NB4 (cell line): Measurements from ENCODE around the gene NRXN3.

ENCODE experiments used
- POLR2A ChIP-seq: IDR thresholded peaks from 2 replicates; pipeline ENCODE4 v1.6.1; 2011; ENCODE audit warnings: mild to moderate bottlenecking; ENCODE audit not compliant: insufficient read length; ENCODE audit errors: extremely low read depth
- TF ChIP-seq, protein P1 (sequence below): IDR thresholded peaks from 2 replicates; pipeline ENCODE4 v1.6.1; 2011; ENCODE audit warnings: low read depth, low read length
- TF ChIP-seq, protein P2 (sequence below): IDR thresholded peaks from one replicate; pipeline ENCODE4 v1.5.1; 2012; ENCODE audit warnings: low read depth, low read length

DNA sequence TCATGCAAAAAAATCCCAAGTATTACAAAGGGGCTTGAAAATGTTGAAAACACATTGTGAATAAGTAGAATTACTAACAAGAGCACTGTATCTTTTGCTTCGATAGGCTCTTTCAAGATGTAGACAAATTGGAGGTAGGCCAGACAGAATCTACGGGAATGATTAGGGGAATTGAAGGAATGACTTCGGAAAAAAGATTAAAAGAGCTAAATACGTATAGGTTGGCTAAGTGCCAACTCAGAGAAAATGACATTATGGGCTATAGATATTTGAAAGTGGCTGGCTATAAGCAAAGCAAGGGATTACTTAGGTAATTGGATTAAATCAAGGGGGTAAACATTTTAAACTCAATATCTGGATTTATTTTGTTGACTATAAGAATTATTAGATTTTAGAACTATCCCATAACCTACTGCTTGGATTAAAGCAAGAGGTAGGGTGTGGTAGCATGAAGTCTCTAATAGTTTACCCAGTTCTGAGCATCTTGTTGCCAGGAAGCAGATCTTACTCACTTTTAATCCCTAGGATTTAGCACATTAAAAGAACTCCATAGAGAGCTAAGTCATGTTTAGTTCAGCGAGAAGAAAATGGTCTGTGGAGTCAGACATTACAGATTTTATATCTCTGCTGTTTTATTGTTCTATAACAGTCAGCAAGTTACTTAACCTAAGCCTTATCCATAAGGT lies 1551.4 kb downstream of the NRXN3 start:
- no peak for TF ChIP-seq POLR2A
- TF ChIP-seq, protein P1, sequence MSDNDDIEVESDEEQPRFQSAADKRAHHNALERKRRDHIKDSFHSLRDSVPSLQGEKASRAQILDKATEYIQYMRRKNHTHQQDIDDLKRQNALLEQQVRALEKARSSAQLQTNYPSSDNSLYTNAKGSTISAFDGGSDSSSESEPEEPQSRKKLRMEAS: no peak
- TF ChIP-seq, protein P2, sequence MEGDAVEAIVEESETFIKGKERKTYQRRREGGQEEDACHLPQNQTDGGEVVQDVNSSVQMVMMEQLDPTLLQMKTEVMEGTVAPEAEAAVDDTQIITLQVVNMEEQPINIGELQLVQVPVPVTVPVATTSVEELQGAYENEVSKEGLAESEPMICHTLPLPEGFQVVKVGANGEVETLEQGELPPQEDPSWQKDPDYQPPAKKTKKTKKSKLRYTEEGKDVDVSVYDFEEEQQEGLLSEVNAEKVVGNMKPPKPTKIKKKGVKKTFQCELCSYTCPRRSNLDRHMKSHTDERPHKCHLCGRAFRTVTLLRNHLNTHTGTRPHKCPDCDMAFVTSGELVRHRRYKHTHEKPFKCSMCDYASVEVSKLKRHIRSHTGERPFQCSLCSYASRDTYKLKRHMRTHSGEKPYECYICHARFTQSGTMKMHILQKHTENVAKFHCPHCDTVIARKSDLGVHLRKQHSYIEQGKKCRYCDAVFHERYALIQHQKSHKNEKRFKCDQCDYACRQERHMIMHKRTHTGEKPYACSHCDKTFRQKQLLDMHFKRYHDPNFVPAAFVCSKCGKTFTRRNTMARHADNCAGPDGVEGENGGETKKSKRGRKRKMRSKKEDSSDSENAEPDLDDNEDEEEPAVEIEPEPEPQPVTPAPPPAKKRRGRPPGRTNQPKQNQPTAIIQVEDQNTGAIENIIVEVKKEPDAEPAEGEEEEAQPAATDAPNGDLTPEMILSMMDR: no peak
